GM19238 (cell line): ENCODE measurements around the gene NTF4.
"Not testable (repeated sequence)": the region's sequence is repeated elsewhere in the genome, so short reads cannot be mapped to it uniquely, and the experiment has no call there.

Experiments
- DNase-seq: peaks from one replicate; pipeline ENCODE4 v3.0.0; 2011; ENCODE audit warnings: low spot score; ENCODE audit not compliant: insufficient read length

The NTF4 gene

GRCh38 chr19:49057636-49058234 is 6.9 kb downstream of the NTF4 start, which contains the start of gene CGB7:
Gene CGB7, minus strand, starts transcription at chr19:49057749. Its CDS starts 2,374 bp downstream, at chr19:49055375.
- no peak for DNase-seq

DNA sequence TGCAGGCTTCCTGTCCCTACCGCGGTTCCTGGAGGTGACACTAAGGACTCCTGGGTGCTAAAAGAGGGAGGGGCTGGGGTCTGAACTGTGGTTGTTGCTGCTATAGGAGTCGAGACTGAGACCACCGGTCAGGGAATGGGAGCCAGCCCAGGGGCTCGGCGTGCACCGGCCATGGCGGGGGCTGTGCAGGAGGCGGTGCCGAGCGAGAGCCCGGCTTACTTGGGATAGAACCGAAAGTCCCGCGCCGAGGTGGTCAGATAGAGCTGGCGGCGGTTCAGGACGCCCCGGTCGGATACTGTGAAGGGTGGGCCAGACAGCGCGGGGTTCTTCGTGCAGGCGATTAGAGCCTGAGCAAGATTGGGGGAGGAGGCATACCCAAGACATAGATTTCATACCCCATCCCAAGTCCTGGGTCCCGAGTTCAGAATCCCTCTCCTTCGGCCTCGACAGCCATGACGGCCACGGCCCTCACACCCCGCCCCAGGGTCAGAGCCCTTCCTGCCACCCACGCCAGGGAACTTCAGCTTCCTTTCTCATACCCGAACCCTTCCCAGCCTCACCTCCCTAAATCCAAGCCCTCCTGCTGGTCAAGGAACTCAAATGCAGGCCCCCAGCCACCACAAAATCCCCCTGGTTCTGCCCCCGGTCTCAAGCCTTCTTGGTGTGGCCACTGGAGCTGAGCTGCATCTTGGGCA is 7.6 kb downstream of the NTF4 start:
- DNase-seq = not testable (repeated sequence)

GRCh38 chr19:49056101-49056901 is 8.3 kb downstream of the NTF4 start:
- DNase-seq = peak; percentile 82

GRCh38 chr19:49050376-49051033 is 14.1 kb downstream of the NTF4 start:
- DNase-seq = not testable (repeated sequence)

DNA sequence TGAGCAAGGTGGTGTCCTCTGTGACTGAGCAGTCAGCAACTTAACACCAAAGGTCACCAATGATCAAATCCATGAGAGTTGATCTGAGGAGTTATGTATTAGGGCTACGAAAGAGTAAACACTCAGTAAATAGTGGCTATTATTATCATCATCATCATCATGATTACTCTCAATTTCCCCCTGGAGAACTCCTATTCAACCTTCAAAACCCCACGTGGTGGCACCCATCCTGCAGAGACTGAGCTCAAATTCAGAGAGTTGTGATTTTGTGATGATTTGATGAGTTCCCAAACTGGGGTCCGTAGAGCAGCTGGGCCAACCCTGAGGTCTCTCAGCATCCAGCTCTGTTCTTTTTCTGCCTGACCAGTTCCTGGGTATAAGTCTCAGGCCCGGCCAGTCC is 14.8 kb downstream of the NTF4 start:
- not testable (repeated sequence) for DNase-seq

DNA sequence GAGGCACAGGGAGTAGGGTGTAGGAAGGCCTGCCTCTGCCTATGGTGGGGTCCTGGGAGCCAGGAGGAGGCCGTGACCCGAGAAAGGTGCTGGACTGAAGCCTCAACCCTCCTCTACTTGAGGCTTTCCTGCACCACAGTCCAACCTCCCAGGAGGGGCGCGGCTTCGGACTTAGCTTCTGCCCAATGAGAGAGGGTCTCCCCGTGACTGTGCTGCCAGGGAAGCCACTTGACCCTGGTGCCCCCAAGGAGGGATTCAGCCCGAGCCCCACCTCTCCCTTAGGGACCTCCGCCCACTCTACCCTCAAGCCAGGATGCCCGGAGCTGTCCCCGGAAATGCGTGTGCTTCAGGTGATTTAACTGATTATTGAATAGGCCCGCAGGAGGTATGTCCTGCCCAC is 15.6 kb downstream of the NTF4 start, which contains the start of gene CGB8:
TSS of gene CGB8 (minus strand) at position 101 of the 400 bp plus-strand sequence. CDS start 372 bp downstream, outside the sequence.
- DNase-seq = not testable (repeated sequence)

- DNase-seq = not testable (repeated sequence)
These were observed 21.1 kb downstream of the NTF4 start, which contains the start of gene CGB5 for GRCh38 chr19:49043548-49043947. Gene CGB5, plus strand, starts transcription at chr19:49043848. Its CDS starts 362 bp downstream, at chr19:49044210.

DNA sequence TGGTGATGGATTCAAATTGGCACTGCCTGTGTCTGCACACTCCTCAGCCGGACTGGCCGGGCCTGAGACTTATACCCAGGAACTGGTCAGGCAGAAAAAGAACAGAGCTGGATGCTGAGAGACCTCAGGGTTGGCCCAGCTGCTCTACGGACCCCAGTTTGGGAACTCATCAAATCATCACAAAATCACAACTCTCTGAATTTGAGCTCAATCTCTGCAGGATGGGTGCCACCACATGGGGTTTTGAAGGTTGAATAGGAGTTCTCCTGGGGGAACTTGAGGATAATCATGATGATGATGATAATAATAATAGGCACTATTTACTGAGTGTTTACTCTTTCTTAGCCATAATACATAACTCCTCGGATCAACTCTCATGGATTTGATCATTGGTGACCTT is 22.0 kb downstream of the NTF4 start:
- not testable (repeated sequence) for DNase-seq

GRCh38 chr19:49042177-49042576 is 22.4 kb downstream of the NTF4 start:
- no peak for DNase-seq

DNA sequence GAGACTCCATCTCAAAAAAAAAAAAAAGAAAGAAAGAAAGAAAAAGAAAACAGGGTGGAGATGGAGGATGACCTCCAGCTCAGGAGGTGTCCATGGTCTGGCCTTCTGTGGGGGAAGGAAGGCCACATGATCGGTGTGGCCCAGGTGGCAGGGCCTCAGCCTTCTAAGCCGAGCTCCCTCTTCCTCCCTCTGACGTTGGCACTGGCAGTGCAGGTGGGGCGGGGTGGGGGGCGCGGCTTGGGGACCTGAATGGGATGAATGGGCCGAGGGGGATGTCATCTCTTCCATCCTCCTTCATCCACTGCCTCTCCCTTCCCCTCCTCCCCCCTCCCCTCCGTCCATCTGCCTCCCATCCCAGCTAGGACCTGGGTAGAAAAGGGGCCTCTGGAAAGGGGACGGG is 24.9 kb downstream of the NTF4 start:
- DNase-seq = not testable (repeated sequence)

DNA sequence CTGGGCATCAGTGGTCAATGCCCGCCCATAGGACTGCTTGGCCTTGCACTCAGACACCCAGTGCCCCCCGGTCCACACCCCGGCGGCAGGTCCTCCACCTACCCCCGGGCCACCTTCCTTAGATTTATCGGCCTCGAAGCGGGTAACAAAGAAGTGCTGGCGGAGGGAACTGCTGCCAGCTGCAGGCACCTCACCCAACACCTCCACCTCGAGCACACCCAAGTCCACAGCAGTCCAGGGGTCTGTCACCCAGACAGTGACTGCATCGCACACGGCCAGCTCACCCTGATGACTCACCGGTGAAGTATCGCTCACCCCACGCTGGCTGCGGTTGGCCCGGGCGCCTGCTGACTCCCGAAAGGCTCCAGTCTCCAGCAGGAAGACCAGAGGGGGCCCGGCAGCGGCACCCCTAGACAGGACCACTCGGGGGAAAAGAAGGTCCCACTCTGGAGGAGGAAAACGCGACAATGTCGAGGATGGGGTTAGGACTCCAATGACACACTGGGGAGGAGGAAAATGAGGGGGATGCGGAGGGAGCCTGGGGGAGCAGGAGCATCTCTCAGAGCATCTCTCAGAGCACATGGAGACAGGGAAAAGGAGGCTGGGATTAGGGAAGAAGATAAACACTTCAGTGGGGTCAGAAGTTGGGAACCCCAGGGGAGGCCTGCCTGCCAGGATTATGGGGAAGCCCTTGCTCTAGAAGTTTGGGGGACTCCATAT is 25.9 kb downstream of the NTF4 start:
- DNase-seq = not testable (repeated sequence)

- DNase-seq = not testable (repeated sequence)
These were observed 26.5 kb downstream of the NTF4 start for GRCh38 chr19:49038111-49038510.

GRCh38 chr19:49036815-49037214 is 27.8 kb downstream of the NTF4 start, which contains the start of gene CGB1:
Gene CGB1, minus strand, starts transcription at chr19:49036895. Its CDS starts 184 bp downstream, at chr19:49036711.
- not testable (repeated sequence) for DNase-seq

- not testable (repeated sequence) for DNase-seq
These were observed 32.8 kb downstream of the NTF4 start, which contains the start of gene CGB2 for GRCh38 chr19:49031642-49032301. Gene CGB2, plus strand, starts transcription at chr19:49031890. Its CDS starts 206 bp downstream, at chr19:49032096.

DNA sequence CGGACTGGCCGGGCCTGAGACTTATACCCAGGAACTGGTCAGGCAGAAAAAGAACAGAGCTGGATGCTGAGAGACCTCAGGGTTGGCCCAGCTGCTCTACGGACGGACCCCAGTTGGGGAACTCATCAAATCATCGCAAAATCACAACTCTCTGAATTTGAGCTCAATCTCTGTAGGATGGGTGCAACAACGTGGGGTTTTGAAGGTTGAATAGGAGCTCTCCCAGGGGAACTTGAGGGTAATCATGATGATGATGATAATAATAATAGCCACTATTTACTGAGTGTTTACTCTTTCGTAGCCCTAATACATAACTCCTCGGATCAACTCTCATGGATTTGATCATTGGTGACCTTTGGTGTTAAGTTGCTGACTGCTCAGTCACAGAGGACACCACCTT is 34.3 kb downstream of the NTF4 start:
- not testable (repeated sequence) for DNase-seq

DNA sequence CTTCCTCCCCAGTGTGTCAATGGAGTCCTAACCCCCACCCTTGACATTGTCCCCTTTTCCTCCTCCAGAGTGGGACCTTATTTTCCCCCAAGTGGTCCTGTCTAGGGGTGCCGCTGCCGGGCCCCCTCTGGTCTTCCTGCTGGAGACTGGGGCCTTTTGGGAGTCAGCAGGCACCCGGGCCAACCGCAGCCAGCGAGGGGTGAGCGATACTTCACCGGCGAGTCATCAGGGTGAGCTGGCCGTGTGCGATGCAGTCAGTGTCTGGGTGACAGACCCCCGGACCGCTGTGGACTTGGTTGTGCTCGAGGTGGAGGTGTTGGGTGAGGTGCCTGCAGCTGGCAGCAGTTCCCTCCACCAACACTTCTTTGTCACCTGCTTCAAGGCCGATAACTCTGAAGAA is 34.9 kb downstream of the NTF4 start:
- DNase-seq = not testable (repeated sequence)

DNA sequence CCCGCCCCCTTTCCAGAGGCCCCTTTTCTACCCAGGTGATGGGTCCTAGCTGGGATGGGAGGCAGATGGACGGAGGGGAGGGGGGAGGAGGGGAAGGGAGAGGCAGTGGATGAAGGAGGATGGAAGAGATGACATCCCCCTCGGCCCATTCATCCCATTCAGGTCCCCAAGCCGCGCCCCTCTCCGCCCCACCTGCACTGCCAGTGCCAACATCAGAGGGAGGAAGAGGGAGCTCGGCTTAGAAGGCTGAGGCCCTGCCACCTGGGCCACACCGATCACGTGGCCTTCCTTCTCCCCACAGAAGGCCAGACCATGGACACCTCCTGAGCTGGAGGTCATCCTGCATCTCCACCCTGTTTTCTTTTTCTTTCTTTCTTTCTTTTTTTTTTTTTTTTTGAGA is 35.9 kb downstream of the NTF4 start:
- DNase-seq = not testable (repeated sequence)

- not testable (repeated sequence) for DNase-seq
These were observed 39.0 kb downstream of the NTF4 start for GRCh38 chr19:49025599-49025998.

DNA sequence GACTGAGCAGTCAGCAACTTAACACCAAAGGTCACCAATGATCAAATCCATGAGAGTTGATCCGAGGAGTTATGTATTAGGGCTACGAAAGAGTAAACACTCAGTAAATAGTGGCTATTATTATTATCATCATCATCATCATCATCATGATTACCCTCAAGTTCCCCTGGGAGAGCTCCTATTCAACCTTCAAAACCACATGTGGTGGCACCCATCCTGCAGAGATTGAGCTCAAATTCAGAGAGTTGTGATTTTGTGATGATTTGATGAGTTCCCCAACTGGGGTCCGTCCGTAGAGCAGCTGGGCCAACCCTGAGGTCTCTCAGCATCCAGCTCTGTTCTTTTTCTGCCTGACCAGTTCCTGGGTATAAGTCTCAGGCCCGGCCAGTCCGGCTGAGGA is 39.5 kb downstream of the NTF4 start:
- DNase-seq = not testable (repeated sequence)

DNA sequence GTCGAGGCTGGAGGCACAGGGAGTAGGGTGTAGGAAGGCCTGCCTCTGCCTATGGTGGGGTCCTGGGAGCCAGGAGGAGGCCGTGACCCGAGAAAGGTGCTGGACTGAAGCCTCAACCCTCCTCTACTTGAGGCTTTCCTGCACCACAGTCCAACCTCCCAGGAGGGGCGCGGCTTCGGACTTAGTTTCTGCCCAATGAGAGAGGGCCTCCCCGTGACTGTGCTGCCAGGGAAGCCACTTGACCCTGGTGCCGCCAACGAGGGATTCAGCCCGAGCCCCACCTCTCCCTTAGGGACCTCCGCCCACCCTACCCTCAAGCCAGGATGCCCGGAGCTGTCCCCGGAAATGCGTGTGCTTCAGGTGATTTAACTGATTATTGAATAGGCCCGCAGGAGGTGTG is 40.4 kb downstream of the NTF4 start, which contains the start of gene CGB3:
TSS of gene CGB3 (minus strand) at position 101 of the 400 bp plus-strand sequence. CDS start 362 bp downstream, outside the sequence.
- not testable (repeated sequence) for DNase-seq
